GM06990 (cell line): ENCODE results near the gene FNIP2.

Source experiments
- DNase-seq: peaks from one replicate; pipeline ENCODE4 v3.0.0-alpha.2; 2011; ENCODE audit not compliant: insufficient read length; ENCODE audit errors: extremely low read depth
- H3K27me3 ChIP-seq: replicated peaks from 2 replicates; pipeline ENCODE4 v1.6.0; 2011; ENCODE audit warnings: low read length; ENCODE audit not compliant: control insufficient read depth, insufficient read depth
- H3K36me3 ChIP-seq: 2 replicates; pipeline ENCODE4 v1.5.1; 2011; ENCODE audit warnings: low read length; ENCODE audit not compliant: control insufficient read depth, insufficient read depth
- H3K4me3 ChIP-seq: replicated peaks from 2 replicates; pipeline ENCODE4 v1.5.1; 2011; ENCODE audit warnings: low read depth, mild to moderate bottlenecking, control low read depth, low read length
- CTCF ChIP-seq: IDR thresholded peaks from 2 replicates; pipeline ENCODE4 v1.5.1; 2011; ENCODE audit warnings: low read length, control low read depth, mild to moderate bottlenecking, inconsistent platforms; ENCODE audit not compliant: insufficient read depth, poor library complexity, severe bottlenecking

The FNIP2 gene

GRCh38 chr4:158781963-158782362 lies 13.1 kb downstream of the FNIP2 start:
- Histone ChIP-seq H3K27me3 (peaks cover 1% of the 10 kb centered on the region), H3K4me3 (no peak overlapping the region), H3K36me3 (no peaks in the 10 kb centered on the region)
- DNase-seq, result no peak
- TF ChIP-seq CTCF, result no peak

- Histone ChIP-seq H3K4me3 (no peak overlapping the region), H3K36me3 (no peaks in the 10 kb centered on the region), H3K27me3 (peaks cover 1% of the 10 kb centered on the region)
- DNase-seq, result no peak
- no peak for TF ChIP-seq CTCF
Measured at GRCh38 chr4:158782551-158783360, 13.9 kb downstream of the FNIP2 start.

- Histone ChIP-seq H3K27me3 (peaks cover 1% of the 10 kb centered on the region), H3K36me3 (no peaks in the 10 kb centered on the region), H3K4me3 (no peak overlapping the region)
- no peak for TF ChIP-seq CTCF
- no peak for DNase-seq
Measured at GRCh38 chr4:158783785-158784184, 15.0 kb downstream of the FNIP2 start.

GRCh38 chr4:158785718-158786117 lies 16.9 kb downstream of the FNIP2 start:
- no peak for DNase-seq
- H3K27me3 ChIP-seq, result peaks cover 1% of the 10 kb centered on the region
- H3K36me3 ChIP-seq, result no peaks in the 10 kb centered on the region
- H3K4me3 ChIP-seq, result no peak overlapping the region
- TF ChIP-seq CTCF, result no peak

GRCh38 chr4:158786121-158786601 lies 17.3 kb downstream of the FNIP2 start:
- peaks cover 1% of the 10 kb centered on the region for H3K27me3 ChIP-seq
- no peaks in the 10 kb centered on the region for H3K36me3 ChIP-seq
- DNase-seq, result no peak
- no peak for TF ChIP-seq CTCF
- no peak overlapping the region for H3K4me3 ChIP-seq
